ENCODE results near the gene PLXNA2. TPM values are rescaled to one million over a fixed set of nuclear protein-coding genes. Genes with fewer than 3 reads are reported as not detected.

Gene PLXNA2
- total RNA-seq, 2 experiments from 2014 or later, result 1.1 to 1.2 TPM

DNA sequence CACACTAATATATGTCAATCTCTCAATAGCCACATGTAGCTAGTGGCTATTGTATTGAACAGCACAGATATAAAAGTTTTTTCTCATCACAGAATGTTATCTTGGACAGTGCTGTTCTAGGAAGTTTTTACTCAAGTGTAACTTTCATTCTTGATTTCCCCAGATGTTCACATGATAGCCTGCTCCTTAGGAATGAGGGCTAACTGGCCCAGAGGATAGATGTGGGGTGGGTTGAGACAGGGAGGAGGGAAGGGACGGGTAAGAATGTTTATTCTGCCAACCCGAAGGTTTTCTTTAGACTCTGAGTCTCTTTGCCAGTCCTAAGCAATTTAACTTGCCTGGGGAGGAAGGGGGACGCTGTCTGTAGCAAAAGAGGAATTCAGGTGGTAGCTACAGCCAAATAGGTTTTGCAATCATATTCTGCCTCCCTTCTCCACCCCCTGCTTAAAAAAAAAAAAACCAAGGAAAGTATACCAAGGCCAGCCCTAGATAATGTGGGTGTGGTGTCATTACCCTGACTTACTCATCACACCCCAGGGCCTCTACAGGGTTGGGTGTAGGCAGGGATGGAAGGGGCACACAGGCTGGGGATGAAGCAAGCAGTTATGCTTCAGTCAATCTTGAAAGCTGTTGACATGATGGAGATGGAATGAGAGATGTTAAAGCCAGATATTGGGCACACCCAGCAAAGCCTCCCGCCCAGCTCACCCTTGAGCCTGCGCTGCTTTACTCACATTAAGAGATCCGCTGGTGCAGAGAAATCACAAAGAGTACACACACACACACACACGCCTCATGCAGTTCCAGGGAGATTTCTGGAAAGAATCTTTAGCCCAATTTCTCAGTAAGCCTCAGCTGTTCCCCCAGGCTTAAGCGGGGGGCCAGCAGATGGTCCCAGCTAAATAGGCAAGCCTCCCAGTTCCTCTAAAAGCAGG lies 59.9 kb downstream of the PLXNA2 start:
- POLR2A ChIA-PET, result no interaction called here
- no peak for DNase-seq
- Mint-ChIP-seq H3K27me3 (peaks cover 11% of the 10 kb centered on the region), H3K4me3 (no peak overlapping the region), H3K9me3 (no peaks in the 10 kb centered on the region), H3K27ac (no peak overlapping the region), H3K36me3 (ENCODE audit: low read depth) (no peaks in the 10 kb centered on the region), H3K4me1 (peaks cover 22% of the 10 kb centered on the region)
- CTCF ChIA-PET, result interaction anchor here (0.8 to 1.1 kb wide), 2 partner anchors 13 to 21 kb away, joined by 3 read pairs; no protein-coding TSS in a partner anchor

- CTCF ChIA-PET, result interaction anchor here (1.7 kb wide), 1 partner anchor 49 kb away, joined by 3 read pairs; no protein-coding TSS in a partner anchor
- peaks cover 15% of the 10 kb centered on the region for H3K4me1 Mint-ChIP-seq
- POLR2A ChIA-PET, result no interaction called here
- no peak overlapping the region for H3K4me3 Mint-ChIP-seq
- peaks cover 11% of the 10 kb centered on the region for H3K27me3 Mint-ChIP-seq
- H3K27ac Mint-ChIP-seq, result no peak overlapping the region
- no peaks in the 10 kb centered on the region for H3K9me3 Mint-ChIP-seq
- H3K36me3 Mint-ChIP-seq (ENCODE audit: low read depth), result no peaks in the 10 kb centered on the region
- DNase-seq, result no peak
These were observed 61.1 kb downstream of the PLXNA2 start for GRCh38 chr1:208182880-208183645.

DNA sequence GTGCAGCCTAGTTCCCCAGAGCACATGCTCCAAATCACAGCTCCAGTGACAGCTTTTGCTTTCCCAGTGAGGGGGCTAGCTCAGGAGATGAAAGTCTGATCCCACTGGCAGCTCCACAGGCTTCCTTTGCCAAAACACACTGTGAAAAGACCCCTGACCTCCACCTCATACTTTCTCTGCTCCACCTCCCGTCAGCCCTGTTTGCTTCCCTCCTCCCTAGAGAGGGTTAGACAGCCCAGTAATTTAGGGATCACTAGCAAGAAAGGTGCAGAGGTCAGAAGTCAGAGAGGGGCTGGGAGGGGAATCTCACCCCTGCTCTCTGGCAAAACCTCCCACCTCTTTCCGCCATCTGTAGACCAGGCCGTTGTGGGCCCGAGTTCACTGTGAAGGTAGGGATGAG lies 62.8 kb downstream of the PLXNA2 start:
- ChIA-PET CTCF (interaction anchor here (1.7 kb wide), 1 partner anchor 51 kb away, joined by 3 read pairs; no protein-coding TSS in a partner anchor), POLR2A (no interaction called here)
- peaks cover 10% of the 10 kb centered on the region for H3K27me3 Mint-ChIP-seq
- no peaks in the 10 kb centered on the region for H3K36me3 Mint-ChIP-seq (ENCODE audit: low read depth)
- no peaks in the 10 kb centered on the region for H3K9me3 Mint-ChIP-seq
- H3K27ac Mint-ChIP-seq, result no peak overlapping the region
- H3K4me1 Mint-ChIP-seq, result peaks cover 11% of the 10 kb centered on the region
- DNase-seq, result no peak
- H3K4me3 Mint-ChIP-seq, result no peak overlapping the region

GRCh38 chr1:208180421-208180820 lies 63.8 kb downstream of the PLXNA2 start:
- peaks cover 16% of the 10 kb centered on the region for H3K27me3 Mint-ChIP-seq
- no peaks in the 10 kb centered on the region for H3K36me3 Mint-ChIP-seq (ENCODE audit: low read depth)
- ChIA-PET CTCF (interaction anchor here (1.2 kb wide), 1 partner anchor 27 kb away, joined by 4 read pairs; no protein-coding TSS in a partner anchor), POLR2A (no interaction called here)
- no peaks in the 10 kb centered on the region for H3K9me3 Mint-ChIP-seq
- DNase-seq, result no peak
- no peak overlapping the region for H3K4me3 Mint-ChIP-seq
- H3K4me1 Mint-ChIP-seq, result peaks cover 4% of the 10 kb centered on the region
- H3K27ac Mint-ChIP-seq, result no peak overlapping the region

- no peak overlapping the region for H3K4me3 Mint-ChIP-seq
- no peak overlapping the region for H3K27ac Mint-ChIP-seq
- ChIA-PET POLR2A (no interaction called here), CTCF (interaction anchor here (1.2 kb wide), 1 partner anchor 27 kb away, joined by 4 read pairs; no protein-coding TSS in a partner anchor)
- no peak for DNase-seq
- peaks cover 4% of the 10 kb centered on the region for H3K4me1 Mint-ChIP-seq
- H3K9me3 Mint-ChIP-seq, result no peaks in the 10 kb centered on the region
- no peaks in the 10 kb centered on the region for H3K36me3 Mint-ChIP-seq (ENCODE audit: low read depth)
- H3K27me3 Mint-ChIP-seq, result peaks cover 16% of the 10 kb centered on the region
These were observed 64.2 kb downstream of the PLXNA2 start for GRCh38 chr1:208179961-208180409.

- no peak for DNase-seq
- Mint-ChIP-seq H3K36me3 (ENCODE audit: low read depth) (no peaks in the 10 kb centered on the region), H3K27ac (no peak overlapping the region), H3K4me1 (peaks cover 2% of the 10 kb centered on the region), H3K4me3 (no peak overlapping the region), H3K27me3 (peaks cover 16% of the 10 kb centered on the region), H3K9me3 (no peaks in the 10 kb centered on the region)
- POLR2A ChIA-PET, result no interaction called here
- CTCF ChIA-PET, result interaction anchor here (1.2 kb wide), 1 partner anchor 26 kb away, joined by 4 read pairs; no protein-coding TSS in a partner anchor
These were observed 64.8 kb downstream of the PLXNA2 start for GRCh38 chr1:208179263-208179816.

DNA sequence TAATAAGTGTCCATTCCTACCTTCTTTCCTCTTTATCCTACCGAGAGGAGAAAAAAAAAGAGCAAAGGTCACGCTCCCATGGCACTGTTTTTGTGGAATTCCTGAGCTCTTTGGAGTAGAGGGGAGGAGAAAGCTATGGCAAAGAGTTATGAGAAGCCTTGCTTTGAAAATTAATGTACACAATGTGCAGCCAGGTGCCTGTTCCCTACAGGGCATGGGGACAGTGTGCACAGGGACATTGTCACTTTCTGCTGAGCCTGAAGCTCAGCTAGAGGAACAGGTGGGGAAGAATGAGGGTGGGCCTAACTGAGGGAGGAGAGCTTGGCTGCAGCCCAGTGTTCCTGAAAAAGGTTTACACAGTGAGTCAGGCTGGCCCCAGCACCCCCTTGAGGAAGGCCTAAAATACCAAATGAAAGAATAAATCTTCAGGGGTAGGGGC lies 66.1 kb downstream of the PLXNA2 start:
- no peak overlapping the region for H3K4me3 Mint-ChIP-seq
- no peaks in the 10 kb centered on the region for H3K36me3 Mint-ChIP-seq (ENCODE audit: low read depth)
- H3K4me1 Mint-ChIP-seq, result no peaks in the 10 kb centered on the region
- CTCF ChIA-PET, result interaction anchor here (0.6 kb wide), 1 partner anchor 21 kb away, joined by 3 read pairs; no protein-coding TSS in a partner anchor
- POLR2A ChIA-PET, result no interaction called here
- H3K9me3 Mint-ChIP-seq, result no peaks in the 10 kb centered on the region
- no peak overlapping the region for H3K27ac Mint-ChIP-seq
- H3K27me3 Mint-ChIP-seq, result peaks cover 16% of the 10 kb centered on the region
- no peak for DNase-seq

GRCh38 chr1:208177656-208178055 lies 66.5 kb downstream of the PLXNA2 start:
- no peak overlapping the region for H3K4me3 Mint-ChIP-seq
- H3K4me1 Mint-ChIP-seq, result no peaks in the 10 kb centered on the region
- ChIA-PET CTCF (interaction anchor here (1.1 kb wide), 1 partner anchor 21 kb away, joined by 3 read pairs; no protein-coding TSS in a partner anchor), POLR2A (no interaction called here)
- no peak for DNase-seq
- no peak overlapping the region for H3K27ac Mint-ChIP-seq
- no peaks in the 10 kb centered on the region for H3K9me3 Mint-ChIP-seq
- peaks cover 14% of the 10 kb centered on the region for H3K27me3 Mint-ChIP-seq
- H3K36me3 Mint-ChIP-seq (ENCODE audit: low read depth), result no peaks in the 10 kb centered on the region

- H3K9me3 Mint-ChIP-seq, result no peaks in the 10 kb centered on the region
- H3K27me3 Mint-ChIP-seq, result peaks cover 11% of the 10 kb centered on the region
- no peak for DNase-seq
- ChIA-PET CTCF (interaction anchor here (1.1 kb wide), 1 partner anchor 22 kb away, joined by 3 read pairs; no protein-coding TSS in a partner anchor), POLR2A (no interaction called here)
- no peaks in the 10 kb centered on the region for H3K36me3 Mint-ChIP-seq (ENCODE audit: low read depth)
- H3K27ac Mint-ChIP-seq, result no peak overlapping the region
- no peaks in the 10 kb centered on the region for H3K4me1 Mint-ChIP-seq
- no peak overlapping the region for H3K4me3 Mint-ChIP-seq
These were observed 67.5 kb downstream of the PLXNA2 start for GRCh38 chr1:208176649-208177048.

DNA sequence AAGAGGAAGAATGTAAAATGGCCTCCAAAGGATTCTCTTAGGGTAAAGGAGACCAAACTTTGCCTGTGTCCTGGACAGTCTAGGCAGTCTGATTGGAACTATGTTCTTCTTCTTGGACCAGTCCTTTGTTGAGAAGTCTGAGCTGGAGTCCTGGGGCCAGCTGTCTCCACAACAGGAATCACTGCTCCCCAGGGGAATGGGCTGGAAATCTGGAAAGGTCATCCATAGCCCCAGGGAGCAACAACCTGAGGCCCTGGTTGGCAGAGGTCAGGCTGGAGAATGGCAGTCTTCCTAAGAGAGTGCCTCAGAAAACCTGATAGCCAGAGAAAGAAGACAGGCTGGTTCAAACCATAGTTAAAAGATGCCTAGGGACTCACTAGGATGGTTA lies 68.7 kb downstream of the PLXNA2 start:
- Mint-ChIP-seq H3K4me3 (no peak overlapping the region), H3K9me3 (no peaks in the 10 kb centered on the region), H3K27ac (no peak overlapping the region), H3K36me3 (ENCODE audit: low read depth) (no peaks in the 10 kb centered on the region), H3K27me3 (peaks cover 12% of the 10 kb centered on the region), H3K4me1 (no peaks in the 10 kb centered on the region)
- no peak for DNase-seq
- CTCF ChIA-PET, result no interaction called here
- POLR2A ChIA-PET, result no interaction called here

- H3K27ac Mint-ChIP-seq, result no peak overlapping the region
- CTCF ChIA-PET, result no interaction called here
These were observed 69.3 kb downstream of the PLXNA2 start for GRCh38 chr1:208174731-208175507.

DNA sequence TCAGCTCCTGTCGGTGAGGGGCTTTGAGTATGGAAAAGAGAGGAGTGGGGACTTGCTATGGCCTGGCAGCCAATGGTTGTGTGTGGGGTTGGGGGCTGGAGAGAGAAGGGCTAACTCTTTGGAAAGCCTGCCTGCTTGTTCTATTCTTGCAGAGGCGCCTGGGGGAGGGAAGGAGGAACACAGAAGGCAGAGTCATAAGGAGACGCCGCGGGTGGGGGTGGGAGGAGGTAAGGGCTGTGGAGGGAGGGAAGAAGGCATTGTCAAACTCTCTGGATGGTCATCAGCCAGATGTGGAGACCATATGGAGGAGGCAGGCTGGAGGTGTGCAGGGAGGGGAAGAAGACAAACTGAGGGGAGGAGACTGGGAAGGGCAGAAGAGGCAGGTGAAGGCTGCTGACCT lies 70.0 kb downstream of the PLXNA2 start:
- Mint-ChIP-seq H3K27ac (no peak overlapping the region), H3K27me3 (peaks cover 15% of the 10 kb centered on the region), H3K36me3 (ENCODE audit: low read depth) (no peaks in the 10 kb centered on the region), H3K9me3 (no peaks in the 10 kb centered on the region), H3K4me1 (no peaks in the 10 kb centered on the region), H3K4me3 (no peak overlapping the region)
- POLR2A ChIA-PET, result no interaction called here
- CTCF ChIA-PET, result no interaction called here
- DNase-seq, result no peak

More at GRCh38 chr1:208174731-208175507, 69.3 kb downstream of the PLXNA2 start:
- H3K4me1 Mint-ChIP-seq, result no peaks in the 10 kb centered on the region
- no peaks in the 10 kb centered on the region for H3K36me3 Mint-ChIP-seq (ENCODE audit: low read depth)
- H3K27me3 Mint-ChIP-seq, result peaks cover 12% of the 10 kb centered on the region
- DNase-seq, result no peak
- H3K9me3 Mint-ChIP-seq, result no peaks in the 10 kb centered on the region
- H3K4me3 Mint-ChIP-seq, result no peak overlapping the region
- POLR2A ChIA-PET, result no interaction called here
